Adrenal gland (tissue), 5 donors: ENCODE measurements around the gene FILIP1.

Source experiments
- POLR2A ChIP-seq, 2 donors: fragments of 450-650 bp; IDR thresholded peaks; one replicate each; pipeline ENCODE4 v1.6.1; 2017; ENCODE audit warnings: antibody characterized with exemption in 2 of 2, mild to moderate bottlenecking in 2 of 2, moderate library complexity in 1 of 2
- TF ChIP-seq, protein P1 (sequence below), 6 experiments: fragments of 450-650 bp in 4 of 6; fragments of 200-600 bp in 2 of 6; sonication (generic) in 1 of 6; IDR thresholded peaks; 1 replicate in 5 of 6; 2 replicates in 1 of 6; pipeline versions ENCODE4 v1.5.1 to v1.8.0; 2016 to 2021; ENCODE audit warnings: antibody characterized with exemption in 6 of 6, mild to moderate bottlenecking in 2 of 6, moderate library complexity in 1 of 6
- donor health status: DM: no; HTN: no; CAD: no.

DNA sequence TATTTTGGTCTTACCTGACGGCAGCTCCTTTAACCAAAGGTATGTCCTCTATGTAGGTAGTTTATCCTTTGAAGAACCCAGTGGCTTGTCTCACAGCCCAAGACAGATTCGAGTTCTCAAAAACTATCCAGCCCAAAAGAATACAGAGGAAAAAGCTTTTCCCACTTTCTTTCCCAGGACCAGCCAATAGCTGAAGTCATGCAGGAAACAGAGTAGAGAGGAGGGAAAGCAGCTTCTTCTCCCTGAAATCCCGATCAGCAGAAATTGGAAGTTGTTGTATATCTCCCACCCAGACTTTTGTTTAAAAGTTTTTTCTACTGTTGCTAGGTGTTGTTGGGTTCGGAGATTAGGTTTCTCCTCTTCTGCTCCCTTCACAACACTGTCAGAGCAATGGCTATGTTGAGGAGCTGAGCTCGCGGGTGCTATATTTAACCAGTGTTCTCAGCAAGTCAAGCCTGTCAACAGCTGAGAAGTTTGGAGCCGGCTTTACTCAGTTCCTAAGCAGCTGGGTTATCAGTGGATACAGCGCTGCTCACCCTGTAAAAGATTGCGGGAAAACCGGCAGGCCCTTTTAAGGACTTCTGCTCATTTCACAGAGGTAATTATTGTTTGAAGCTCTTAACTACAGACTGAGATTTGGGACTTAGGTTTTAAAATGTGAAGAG is at the start of gene FILIP1:
- TF ChIP-seq, protein P1, sequence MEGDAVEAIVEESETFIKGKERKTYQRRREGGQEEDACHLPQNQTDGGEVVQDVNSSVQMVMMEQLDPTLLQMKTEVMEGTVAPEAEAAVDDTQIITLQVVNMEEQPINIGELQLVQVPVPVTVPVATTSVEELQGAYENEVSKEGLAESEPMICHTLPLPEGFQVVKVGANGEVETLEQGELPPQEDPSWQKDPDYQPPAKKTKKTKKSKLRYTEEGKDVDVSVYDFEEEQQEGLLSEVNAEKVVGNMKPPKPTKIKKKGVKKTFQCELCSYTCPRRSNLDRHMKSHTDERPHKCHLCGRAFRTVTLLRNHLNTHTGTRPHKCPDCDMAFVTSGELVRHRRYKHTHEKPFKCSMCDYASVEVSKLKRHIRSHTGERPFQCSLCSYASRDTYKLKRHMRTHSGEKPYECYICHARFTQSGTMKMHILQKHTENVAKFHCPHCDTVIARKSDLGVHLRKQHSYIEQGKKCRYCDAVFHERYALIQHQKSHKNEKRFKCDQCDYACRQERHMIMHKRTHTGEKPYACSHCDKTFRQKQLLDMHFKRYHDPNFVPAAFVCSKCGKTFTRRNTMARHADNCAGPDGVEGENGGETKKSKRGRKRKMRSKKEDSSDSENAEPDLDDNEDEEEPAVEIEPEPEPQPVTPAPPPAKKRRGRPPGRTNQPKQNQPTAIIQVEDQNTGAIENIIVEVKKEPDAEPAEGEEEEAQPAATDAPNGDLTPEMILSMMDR (IDR thresholded peaks at IDR 0.05): no peak
- no peak for TF ChIP-seq POLR2A (IDR thresholded peaks at IDR 0.05)
